K562 (cell line): ENCODE measurements around the gene ADORA2B. TPM values are rescaled to one million over a fixed set of nuclear protein-coding genes. Genes with fewer than 3 reads are reported as not detected.

Experiments
- E2F5 ChIP-seq: sonication (generic); formaldehyde crosslinking; IDR thresholded peaks from 2 replicates; pipeline ENCODE4 v1.8.0; 2022; ENCODE audit warnings: mild to moderate bottlenecking, missing genetic modification reagents
- HDAC2 ChIP-seq: fragments of 450-650 bp; IDR thresholded peaks from 2 replicates; pipeline ENCODE4 v1.6.1; 2016; ENCODE audit warnings: mild to moderate bottlenecking
- NFATC3 ChIP-seq: fragments of 450-650 bp; IDR thresholded peaks from 2 replicates; pipeline ENCODE4 v1.6.1; 2017; ENCODE audit warnings: mild to moderate bottlenecking
- PBX2 ChIP-seq, 2 experiments: IDR thresholded peaks in 1 of 2; conservative IDR thresholded peaks in 1 of 2; 2 replicates each; pipeline ENCODE4 v1.6.1; 2016; ENCODE audit warnings: low read depth in 2 of 2, mild to moderate bottlenecking in 1 of 2, missing compliant biosample characterization in 1 of 2, missing genetic modification characterization in 1 of 2, moderate library complexity in 1 of 2
- POLR2AphosphoS5 ChIP-seq: IDR thresholded peaks from 2 replicates; pipeline ENCODE4 v1.6.1; 2011; ENCODE audit warnings: mild to moderate bottlenecking, low read depth, low read length, moderate library complexity; ENCODE audit not compliant: control insufficient read depth, insufficient read depth
- PPARD ChIP-seq: fragments of 250-450 bp; sonication (Bioruptor Pico); IDR thresholded peaks from 2 replicates; pipeline ENCODE4 v1.8.0; 2022; ENCODE audit warnings: inconsistent platforms, mild to moderate bottlenecking, moderate library complexity
- SMAD4 ChIP-seq: fragments of 250-450 bp; sonication (Bioruptor Pico); conservative IDR thresholded peaks from 2 replicates; pipeline ENCODE4 v1.8.0; 2021; ENCODE audit warnings: inconsistent platforms, mild to moderate bottlenecking, moderate library complexity
- ZNF277 ChIP-seq: fragments of 250-450 bp; sonication (Bioruptor Pico); IDR thresholded peaks from 2 replicates; pipeline ENCODE4 v1.8.0; 2022; ENCODE audit warnings: inconsistent platforms, mild to moderate bottlenecking, moderate library complexity, borderline replicate concordance
- ZNF398 ChIP-seq: fragments of 250-450 bp; sonication (Bioruptor Pico); IDR thresholded peaks from 2 replicates; pipeline ENCODE4 v1.8.0; 2021; ENCODE audit warnings: moderate library complexity, mild to moderate bottlenecking, inconsistent platforms
- ZNF407 ChIP-seq: fragments of 450-650 bp; IDR thresholded peaks from 2 replicates; pipeline ENCODE4 v1.6.1; 2016; ENCODE audit warnings: low read depth
- polyA plus RNA-seq, 8 experiments: library from polyadenylated mRNA; depleted of rRNA in 4 of 8; stranded (reverse) in 5 of 8; unstranded in 3 of 8; fragments of >200 nt; fragmentation: Nextera tagmentation in 2 of 8; fragmentation: Illumina TruSeq in 1 of 8; extraction: Ambion mirVana in 2 of 8; extraction: Trizol in 1 of 8; gene quantifications; 2 replicates each; pipeline versions ENCODE4 v1.2.1 to v1.2.3, GENCODE V29; 2011 to 2014; ENCODE audit warnings: inconsistent platforms in 1 of 8, missing spikeins in 1 of 8
- total RNA-seq, 7 experiments: library from RNA; depleted of rRNA in 6 of 7; stranded (reverse); fragments of >200 nt in 6 of 7; fragmentation: Illumina TruSeq in 2 of 7; extraction: Trizol in 2 of 7; gene quantifications; 2 replicates each; pipeline versions ENCODE4 v1.2.1 to v1.2.3, GENCODE V29; 2011 to 2021; ENCODE audit warnings: low replicate concordance in 1 of 7

ADORA2B gene
- total and polyA plus RNA-seq, 9 of the 15 experiments (the other 6 are each of a cell fraction or from before 2014, with no cell fraction given) = 6.4 to 16.6 (median 10.5) TPM

- TF ChIP-seq ZNF407 (no peak), SMAD4 (CRISPR knock-in tag) (peak; percentile 59; the same call in 1 of the 2 replicates), HDAC2 (no peak; the same call in 1 of the 2 replicates), POLR2AphosphoS5 (no peak), PBX2 (CRISPR knock-in tag; IDR thresholded peaks at IDR 0.05; ENCODE audit: low read depth) (no peak), PBX2 (tag; conservative IDR thresholded peaks at IDR 0.05; ENCODE audit: low read depth) (no peak), NFATC3 (no peak), ZNF277 (CRISPR knock-in tag) (no peak), E2F5 (CRISPR knock-in tag) (0 out of 2 replicates have a peak, but pooled peaks have one; percentile 58), ZNF398 (CRISPR knock-in tag) (no peak), PPARD (CRISPR knock-in tag) (no peak)
Measured at GRCh38 chr17:15944759-15945526, at the start of gene ADORA2B (continued).
